ES-I3 (cell line): ENCODE measurements around the gene PRR23E.

Experiments used
- H3K36me3 ChIP-seq: 2 replicates; pipeline ENCODE4 v1.6.1; 2013; ENCODE audit warnings: mild to moderate bottlenecking, low read length, control low read depth, moderate library complexity; ENCODE audit not compliant: insufficient read depth
- H3K4me1 ChIP-seq: 2 replicates; pipeline ENCODE4 v1.6.1; 2013; ENCODE audit warnings: mild to moderate bottlenecking, control low read depth, low read length; ENCODE audit not compliant: insufficient read depth
- H3K9ac ChIP-seq: 2 replicates; pipeline ENCODE4 v1.6.1; 2013; ENCODE audit warnings: low read depth, mild to moderate bottlenecking, low read length, moderate library complexity
- H3K9me3 ChIP-seq: 2 replicates; pipeline ENCODE4 v1.6.1; 2013; ENCODE audit warnings: mild to moderate bottlenecking, low read length, moderate library complexity; ENCODE audit not compliant: control insufficient read depth, insufficient read depth

Gene PRR23E

DNA sequence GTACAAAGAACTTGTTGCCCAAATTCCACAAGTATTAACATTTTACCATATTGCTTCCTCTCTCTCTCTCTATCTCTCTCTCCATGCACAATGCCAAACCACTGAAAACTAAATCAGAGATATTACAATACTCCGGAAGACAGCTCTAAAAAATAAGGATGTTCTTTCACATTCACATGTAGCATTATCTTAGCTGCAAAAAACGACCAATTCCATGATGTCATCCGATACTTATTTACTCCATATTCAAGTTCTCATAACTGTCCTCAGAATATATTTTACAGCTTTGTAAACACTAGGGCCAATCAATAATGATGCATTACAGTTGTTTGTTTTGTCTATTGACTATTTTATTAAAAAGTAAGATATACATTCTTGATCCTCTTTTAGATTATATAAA is 7.7 kb upstream of the PRR23E start:
- H3K4me1 ChIP-seq: no peaks in the 10 kb centered on the region; the same call in 1 of the 2 replicates
- no peak overlapping the region for H3K9ac ChIP-seq
- no peaks in the 10 kb centered on the region for H3K9me3 ChIP-seq
- no peaks in the 10 kb centered on the region for H3K36me3 ChIP-seq

DNA sequence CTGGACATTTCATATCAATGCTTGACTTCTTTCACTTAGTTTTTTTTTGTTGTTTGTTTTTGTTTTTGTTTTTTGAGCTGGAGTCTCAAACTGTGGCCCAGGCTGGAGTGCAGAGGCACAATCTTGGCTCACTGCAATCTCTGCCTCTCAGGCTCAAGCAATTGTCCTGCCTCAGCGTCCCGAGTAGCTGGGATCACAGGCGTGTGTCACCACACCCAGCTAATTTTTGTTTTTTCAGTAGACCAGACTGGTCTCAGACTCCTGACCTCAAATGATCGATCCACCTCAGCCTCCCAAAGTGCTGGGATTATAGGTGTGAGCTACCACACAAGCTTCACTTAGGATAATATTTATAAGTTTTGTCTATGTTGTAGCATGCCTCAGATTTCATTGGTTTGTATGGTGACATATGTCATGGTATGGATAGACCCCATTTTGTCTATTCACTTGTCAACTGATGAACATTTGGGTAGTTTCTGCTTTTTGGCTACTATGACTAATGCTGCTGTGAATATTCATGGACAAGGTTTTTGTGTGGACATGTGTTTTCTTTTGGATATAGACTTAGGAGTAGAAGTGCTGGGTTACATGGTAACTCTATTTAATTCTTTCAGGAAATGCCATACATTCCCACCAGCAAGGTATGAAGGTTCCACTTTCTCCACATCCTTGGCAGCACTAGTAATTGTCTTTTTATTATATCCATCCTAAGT is 6.8 kb upstream of the PRR23E start:
- Histone ChIP-seq H3K9ac (no peak overlapping the region), H3K36me3 (no peaks in the 10 kb centered on the region), H3K9me3 (no peaks in the 10 kb centered on the region), H3K4me1 (no peaks in the 10 kb centered on the region; the same call in 1 of the 2 replicates)

DNA sequence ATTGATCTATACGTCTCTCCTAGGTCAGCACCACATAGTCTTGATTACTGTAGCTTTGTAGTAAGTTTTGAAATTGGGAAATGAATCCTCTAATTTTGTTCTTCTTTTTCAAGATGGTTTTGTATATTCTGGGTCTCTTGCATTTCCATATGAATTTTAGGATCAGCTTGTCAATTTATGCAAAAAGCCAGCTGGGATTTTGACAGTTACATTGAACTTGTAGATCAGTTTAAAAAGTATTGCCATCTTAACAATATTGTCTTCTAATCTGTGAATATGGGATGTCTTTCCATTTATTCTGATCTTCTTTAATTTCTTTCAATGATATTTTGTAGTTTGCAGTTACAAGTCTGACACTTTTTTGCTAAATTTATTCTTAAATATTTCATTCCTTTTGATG is 5.6 kb upstream of the PRR23E start:
- no peaks in the 10 kb centered on the region; the same call in 1 of the 2 replicates for H3K4me1 ChIP-seq
- H3K9me3 ChIP-seq: no peaks in the 10 kb centered on the region
- H3K9ac ChIP-seq: no peak overlapping the region
- H3K36me3 ChIP-seq: no peaks in the 10 kb centered on the region

GRCh38 chr3:127193341-127193740 is 410 bp downstream of the PRR23E start:
- H3K9me3 ChIP-seq: no peaks in the 10 kb centered on the region

GRCh38 chr3:127193775-127194174 is 844 bp downstream of the PRR23E start:
- H3K4me1 ChIP-seq: no peaks in the 10 kb centered on the region
- H3K36me3 ChIP-seq: no peaks in the 10 kb centered on the region
- H3K9ac ChIP-seq: no peak overlapping the region
- H3K9me3 ChIP-seq: no peaks in the 10 kb centered on the region

More at GRCh38 chr3:127193341-127193740, 410 bp downstream of the PRR23E start:
- no peaks in the 10 kb centered on the region for H3K4me1 ChIP-seq
- no peak overlapping the region for H3K9ac ChIP-seq
- H3K36me3 ChIP-seq: no peaks in the 10 kb centered on the region

GRCh38 chr3:127194601-127195187 is 1.8 kb downstream of the PRR23E start:
- Histone ChIP-seq H3K9me3 (no peaks in the 10 kb centered on the region), H3K4me1 (no peaks in the 10 kb centered on the region), H3K9ac (no peak overlapping the region)

GRCh38 chr3:127195417-127195816 is 2.5 kb downstream of the PRR23E start:
- H3K9ac ChIP-seq: no peak overlapping the region
- no peaks in the 10 kb centered on the region for H3K4me1 ChIP-seq
- no peaks in the 10 kb centered on the region for H3K9me3 ChIP-seq
- no peaks in the 10 kb centered on the region for H3K36me3 ChIP-seq

More at GRCh38 chr3:127194601-127195187, 1.8 kb downstream of the PRR23E start:
- H3K36me3 ChIP-seq: no peaks in the 10 kb centered on the region

- Histone ChIP-seq H3K9me3 (no peaks in the 10 kb centered on the region), H3K4me1 (no peaks in the 10 kb centered on the region), H3K36me3 (no peaks in the 10 kb centered on the region), H3K9ac (no peak overlapping the region)
Observed at GRCh38 chr3:127196002-127196401, 3.1 kb downstream of the PRR23E start.

GRCh38 chr3:127196466-127197299 is 3.8 kb downstream of the PRR23E start:
- Histone ChIP-seq H3K9me3 (no peaks in the 10 kb centered on the region), H3K9ac (no peak overlapping the region), H3K36me3 (no peaks in the 10 kb centered on the region), H3K4me1 (no peaks in the 10 kb centered on the region)

DNA sequence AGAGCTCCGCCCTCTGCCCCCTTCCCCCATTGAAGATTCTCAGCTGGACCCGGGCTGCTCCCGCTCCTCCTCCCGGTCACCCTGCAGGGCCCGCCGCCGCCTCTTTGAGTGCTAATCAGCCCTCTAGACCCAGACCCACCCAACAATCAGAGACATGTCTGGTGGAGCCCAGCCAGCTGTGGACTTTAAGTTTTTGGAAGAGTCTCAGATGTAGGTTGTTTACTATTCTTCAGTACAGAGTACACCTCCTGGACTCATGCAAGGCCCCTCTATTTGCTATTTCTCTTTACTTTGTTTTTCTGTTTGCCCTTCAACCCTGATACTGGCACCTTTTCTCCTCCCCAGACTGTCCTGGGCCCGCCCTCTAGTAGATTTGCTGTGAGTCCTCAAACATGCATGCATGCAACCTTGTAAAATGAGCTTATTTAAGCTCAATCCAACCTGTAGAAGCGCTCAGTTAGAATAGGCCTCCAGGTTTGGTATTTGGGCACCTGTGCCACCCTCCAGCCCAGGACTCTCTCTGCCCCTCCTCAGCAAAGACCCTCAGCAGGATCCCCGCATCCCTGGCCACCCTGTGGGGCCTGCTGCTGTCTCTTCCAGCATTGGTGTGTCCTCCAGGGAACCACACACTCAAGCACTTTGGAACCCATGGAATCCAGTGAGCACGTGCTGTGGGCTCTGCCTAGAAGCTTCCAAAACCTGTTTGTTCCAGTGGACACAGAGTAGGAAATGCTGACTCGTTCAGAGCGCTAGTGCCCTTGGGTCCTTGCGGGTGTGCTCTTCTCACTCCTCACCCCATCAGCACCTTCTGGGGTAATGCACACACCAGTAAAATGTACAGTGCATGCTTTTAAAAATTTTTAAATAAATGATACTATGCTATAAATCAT is 4.6 kb downstream of the PRR23E start:
- Histone ChIP-seq H3K9ac (no peak overlapping the region), H3K4me1 (no peaks in the 10 kb centered on the region), H3K9me3 (no peaks in the 10 kb centered on the region), H3K36me3 (no peaks in the 10 kb centered on the region)

DNA sequence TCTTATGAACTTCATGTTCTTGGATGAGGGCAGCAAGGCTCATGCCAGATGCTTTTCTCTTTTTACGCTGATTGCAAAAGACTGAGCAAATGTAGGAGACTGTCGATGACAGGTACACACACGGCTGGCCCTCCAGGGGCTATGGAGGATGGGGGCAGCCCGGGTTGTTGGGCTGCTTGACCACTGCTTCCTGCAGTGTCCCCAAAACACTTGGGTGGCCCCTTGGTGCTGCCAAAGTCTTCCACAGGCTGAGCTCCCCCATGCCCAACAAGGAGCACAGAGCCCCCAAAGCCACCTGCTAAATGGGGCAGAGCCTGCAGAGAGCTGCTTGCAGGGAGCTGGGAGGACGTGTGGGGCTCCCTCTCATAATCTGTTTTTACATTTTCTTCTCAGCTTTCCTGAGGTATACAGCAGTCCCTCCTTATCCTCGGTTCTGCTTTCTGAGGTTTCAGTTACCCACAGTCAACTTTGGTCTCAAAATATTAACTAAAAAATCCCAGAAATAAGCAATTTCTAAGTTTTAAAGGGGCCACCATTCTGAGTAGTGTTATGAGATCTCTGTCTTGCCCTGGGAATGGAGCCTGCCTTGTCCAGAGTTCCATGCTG is 7.3 kb downstream of the PRR23E start:
- no peak overlapping the region for H3K9ac ChIP-seq
- no peaks in the 10 kb centered on the region for H3K36me3 ChIP-seq
- no peaks in the 10 kb centered on the region for H3K9me3 ChIP-seq
- no peaks in the 10 kb centered on the region for H3K4me1 ChIP-seq

- Histone ChIP-seq H3K9me3 (no peaks in the 10 kb centered on the region), H3K9ac (no peak overlapping the region), H3K36me3 (no peaks in the 10 kb centered on the region), H3K4me1 (no peaks in the 10 kb centered on the region)
Observed at GRCh38 chr3:127203024-127203423, 10.1 kb downstream of the PRR23E start.

DNA sequence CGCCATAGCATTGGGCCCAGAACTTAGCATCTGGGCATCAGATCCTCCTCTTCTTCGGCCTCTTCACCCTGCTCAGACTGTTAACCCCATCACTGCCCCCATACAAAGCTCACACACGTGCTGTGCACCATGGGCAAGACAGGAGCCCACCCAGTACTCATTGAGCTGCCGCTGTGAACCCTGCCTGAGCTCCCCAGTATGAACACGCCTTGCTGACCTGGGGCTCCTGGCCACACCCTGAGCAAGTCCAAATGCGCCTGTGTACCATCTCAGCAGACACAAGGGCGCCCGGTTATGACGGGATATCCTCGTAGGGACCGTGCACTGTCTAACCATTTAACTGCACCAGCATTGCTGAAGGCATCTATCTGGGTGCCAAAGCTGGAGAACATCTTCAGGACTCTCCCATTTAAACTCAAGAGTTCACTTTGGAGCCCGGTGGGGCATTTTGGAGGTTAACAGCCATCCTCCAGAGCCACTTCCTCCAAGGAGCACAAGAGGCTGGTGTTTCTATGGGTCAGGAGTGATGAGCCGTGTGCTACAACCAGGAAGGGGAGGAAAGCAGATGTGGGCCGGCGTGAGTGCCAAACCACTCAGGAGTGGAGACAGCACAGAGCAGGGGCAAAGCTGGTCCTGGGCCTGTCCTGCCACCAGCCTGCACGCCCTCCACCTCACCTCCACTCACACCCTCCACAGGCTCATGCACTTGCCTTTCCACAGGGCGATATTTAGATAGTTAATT is 12.1 kb downstream of the PRR23E start:
- H3K36me3 ChIP-seq: no peaks in the 10 kb centered on the region
- H3K9ac ChIP-seq: no peak overlapping the region
- H3K9me3 ChIP-seq: no peaks in the 10 kb centered on the region
- no peaks in the 10 kb centered on the region for H3K4me1 ChIP-seq
